ENCODE results near the gene ZNF536. TPM values are rescaled to one million over a fixed set of nuclear protein-coding genes. Genes with fewer than 3 reads are reported as not detected.

The ZNF536 gene
- total RNA-seq, 4 donors from 2014 or later, result 1.00 to 7.1 (median 1.8) TPM

DNA sequence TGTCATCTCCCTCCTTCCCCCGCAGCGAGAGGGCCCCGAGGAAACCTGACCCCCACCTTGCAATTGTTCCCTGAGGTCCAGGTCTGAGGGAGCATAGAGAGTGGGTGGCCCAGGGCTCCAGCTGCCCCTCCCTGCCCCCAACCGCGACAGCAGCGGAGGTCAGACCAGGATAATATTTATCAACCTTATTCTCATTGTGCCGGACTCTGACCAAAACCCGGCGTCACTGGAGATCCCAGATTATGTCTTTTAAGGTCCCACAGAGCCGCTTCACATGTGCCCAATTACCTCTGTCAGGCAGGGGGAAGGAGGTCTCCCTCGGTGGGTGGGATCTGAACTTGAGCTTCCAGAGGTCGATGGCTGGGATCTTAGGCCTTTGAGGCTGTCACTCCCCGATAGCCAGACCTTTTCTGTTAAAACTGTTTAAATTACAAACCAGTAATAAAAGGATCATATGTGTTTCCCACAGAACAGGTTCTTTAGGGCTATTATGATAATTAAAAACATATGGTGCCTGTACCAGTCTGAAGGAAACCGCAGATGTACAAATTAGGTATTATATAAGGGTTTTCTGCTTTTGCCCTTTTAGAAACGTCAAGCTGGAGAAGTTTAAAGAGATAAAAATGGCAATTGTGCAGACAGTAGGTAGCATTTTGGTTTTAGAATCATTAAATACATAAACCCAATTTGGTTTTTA, 195.5 kb downstream of the ZNF536 start:
- Histone ChIP-seq H3K27me3 (no peaks in the 10 kb centered on the region), H3K4me3 (no peak overlapping the region), H3K27ac (no peak overlapping the region), H3K36me3 (no peaks in the 10 kb centered on the region), H3K9me3 (no peaks in the 10 kb centered on the region), H3K4me1 (no peaks in the 10 kb centered on the region)
- 40 to 59% methylated on average over 1 to 15 of the region's 15 CpGs for WGBS, 2 donors (ENCODE audit: low coverage in 1 of 2)
- no peak for DNase-seq
- in situ Hi-C loops (cut with MboI; ENCODE audit: low pct_ligation_motif_present in 1 of 4, low pct_unique_long_range_greater_than_20kb in 1 of 4, low sequenced_read_pairs in 3 of 4) (no loop called here), intact Hi-C loops (cut with DNase I; ENCODE audit: low total_unique reads) (no loop called here)
- TF ChIP-seq POLR2AphosphoS5 (IDR thresholded peaks at IDR 0.05) (no peak), POLR2A (IDR thresholded peaks at IDR 0.05) (no peak), CTCF (IDR thresholded peaks at IDR 0.05) (no peak), EP300 (IDR thresholded peaks at IDR 0.05; ENCODE audit: low read depth) (no peak)

GRCh38 chr19:30570194-30570593, 198.0 kb downstream of the ZNF536 start:
- Histone ChIP-seq H3K27me3 (no peaks in the 10 kb centered on the region), H3K27ac (no peak overlapping the region), H3K9me3 (no peaks in the 10 kb centered on the region), H3K36me3 (no peaks in the 10 kb centered on the region), H3K4me3 (no peak overlapping the region), H3K4me1 (no peaks in the 10 kb centered on the region)
- intact Hi-C loops (cut with DNase I; ENCODE audit: low total_unique reads) (no loop called here), in situ Hi-C loops (cut with MboI; ENCODE audit: low pct_ligation_motif_present in 1 of 4, low pct_unique_long_range_greater_than_20kb in 1 of 4, low sequenced_read_pairs in 3 of 4) (no loop called here)
- 83 to 91% methylated on average over 6 to 14 of the region's 14 CpGs for WGBS, 2 donors (ENCODE audit: low coverage in 1 of 2)
- TF ChIP-seq POLR2AphosphoS5 (IDR thresholded peaks at IDR 0.05) (no peak), CTCF (IDR thresholded peaks at IDR 0.05) (no peak), POLR2A (IDR thresholded peaks at IDR 0.05) (no peak), EP300 (IDR thresholded peaks at IDR 0.05; ENCODE audit: low read depth) (no peak)
- DNase-seq, result no peak

GRCh38 chr19:30577551-30578105, 205.4 kb downstream of the ZNF536 start:
- DNase-seq, result no peak
- in situ Hi-C loops (cut with MboI; ENCODE audit: low pct_ligation_motif_present in 1 of 4, low pct_unique_long_range_greater_than_20kb in 1 of 4, low sequenced_read_pairs in 3 of 4), result no loop called here
- Histone ChIP-seq H3K36me3 (no peaks in the 10 kb centered on the region), H3K4me1 (no peaks in the 10 kb centered on the region), H3K4me3 (no peak overlapping the region), H3K27me3 (no peaks in the 10 kb centered on the region), H3K9me3 (no peaks in the 10 kb centered on the region), H3K27ac (no peak overlapping the region)
- intact Hi-C loops (cut with DNase I; ENCODE audit: low total_unique reads), result no loop called here
- no peak for TF ChIP-seq CTCF (IDR thresholded peaks at IDR 0.05)
- no peak for TF ChIP-seq EP300 (IDR thresholded peaks at IDR 0.05; ENCODE audit: low read depth)
- no peak for TF ChIP-seq POLR2AphosphoS5 (IDR thresholded peaks at IDR 0.05)
- no peak for TF ChIP-seq POLR2A (IDR thresholded peaks at IDR 0.05)
- WGBS, 2 donors (ENCODE audit: low coverage in 1 of 2), result 64 to 65% methylated on average over 5 to 6 of the region's 6 CpGs

GRCh38 chr19:30579419-30579818, 207.2 kb downstream of the ZNF536 start:
- Histone ChIP-seq H3K27me3 (no peaks in the 10 kb centered on the region), H3K36me3 (no peaks in the 10 kb centered on the region), H3K4me3 (no peak overlapping the region), H3K27ac (no peak overlapping the region), H3K9me3 (no peaks in the 10 kb centered on the region), H3K4me1 (no peaks in the 10 kb centered on the region)
- in situ Hi-C loops (cut with MboI; ENCODE audit: low pct_ligation_motif_present in 1 of 4, low pct_unique_long_range_greater_than_20kb in 1 of 4, low sequenced_read_pairs in 3 of 4), result no loop called here
- 80% methylated on average over 1 to 3 of the region's 3 CpGs for WGBS, 2 donors (ENCODE audit: low coverage in 1 of 2)
- TF ChIP-seq POLR2A (IDR thresholded peaks at IDR 0.05), result no peak
- no peak for TF ChIP-seq EP300 (IDR thresholded peaks at IDR 0.05; ENCODE audit: low read depth)
- no peak for TF ChIP-seq CTCF (IDR thresholded peaks at IDR 0.05)
- no peak for TF ChIP-seq POLR2AphosphoS5 (IDR thresholded peaks at IDR 0.05)
- DNase-seq, result no peak
- intact Hi-C loops (cut with DNase I; ENCODE audit: low total_unique reads), result no loop called here
